HG02938 (cell line): ENCODE measurements around the gene TBC1D2B.
"Not testable (repeated sequence)": the region's sequence is repeated elsewhere in the genome, so short reads cannot be mapped to it uniquely, and the experiment has no call there.

ENCODE experiments used
- ATAC-seq: cut with Tn5 transposase; IDR thresholded peaks from one replicate; pipeline ENCODE4 v1.9.1; 2021; ENCODE audit warnings: mild to moderate bottlenecking, moderate library complexity; ENCODE audit not compliant: unreplicated experiment

TBC1D2B gene

GRCh38 chr15:78007211-78007931 is 70.1 kb downstream of the TBC1D2B start:
- ATAC-seq = no peak

DNA sequence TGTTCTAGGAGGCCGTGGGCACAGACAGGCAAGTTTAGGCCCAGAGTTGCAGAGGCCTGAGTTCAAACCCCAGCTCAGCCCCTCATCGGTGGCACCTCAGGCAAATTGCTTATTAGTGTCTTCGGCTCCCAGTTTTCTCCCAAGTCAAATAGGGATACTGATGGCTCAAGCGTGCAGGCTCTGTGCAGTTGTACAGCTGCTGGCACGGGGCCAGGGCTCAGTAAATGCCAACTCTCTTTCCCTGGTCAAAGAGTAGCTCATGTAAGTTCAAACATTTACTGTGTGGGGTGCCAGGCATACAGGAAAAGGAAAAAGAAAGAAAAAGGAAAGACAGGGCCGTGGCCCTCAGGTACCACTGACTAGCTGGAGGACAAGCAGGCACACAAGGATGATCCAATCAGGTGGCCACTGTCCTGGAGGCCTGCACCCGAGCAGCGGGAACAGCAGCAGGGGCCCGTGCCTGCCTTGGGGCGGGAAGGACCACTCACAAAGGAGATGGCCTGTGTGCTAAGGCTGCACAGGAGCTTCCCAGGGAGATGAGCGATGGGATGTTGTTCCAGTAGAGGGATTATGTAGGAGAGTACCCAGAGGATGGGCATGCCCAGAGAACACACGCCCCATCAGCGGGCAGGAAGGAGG is 70.8 kb downstream of the TBC1D2B start:
- no peak for ATAC-seq

- no peak for ATAC-seq
Measured at GRCh38 chr15:78004919-78005634, 72.4 kb downstream of the TBC1D2B start.

DNA sequence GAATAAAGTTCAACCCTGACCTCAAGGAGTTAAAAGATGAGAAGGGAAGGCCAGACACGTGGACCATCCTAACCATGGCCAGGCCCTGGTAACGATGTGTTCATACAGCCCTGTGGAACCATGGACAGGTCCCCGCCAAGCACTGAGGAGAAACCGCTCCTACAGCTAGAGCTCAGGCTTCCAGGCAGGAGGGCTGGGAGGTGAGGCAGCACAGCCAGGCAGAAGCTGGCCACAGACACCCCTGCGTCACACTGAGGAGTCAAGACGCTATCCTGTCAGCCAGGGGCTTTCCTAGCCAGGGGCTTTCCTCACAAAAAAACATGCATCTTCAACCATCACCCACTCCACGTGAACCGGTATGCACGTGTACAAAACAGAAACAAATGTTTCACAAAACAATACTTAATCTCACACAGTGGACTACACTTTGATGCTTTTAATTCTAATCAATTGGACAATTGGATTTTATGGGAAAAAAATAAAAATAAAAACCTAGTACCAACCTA is 73.2 kb downstream of the TBC1D2B start:
- no peak for ATAC-seq

GRCh38 chr15:78003539-78004008 is 73.9 kb downstream of the TBC1D2B start:
- no peak for ATAC-seq

DNA sequence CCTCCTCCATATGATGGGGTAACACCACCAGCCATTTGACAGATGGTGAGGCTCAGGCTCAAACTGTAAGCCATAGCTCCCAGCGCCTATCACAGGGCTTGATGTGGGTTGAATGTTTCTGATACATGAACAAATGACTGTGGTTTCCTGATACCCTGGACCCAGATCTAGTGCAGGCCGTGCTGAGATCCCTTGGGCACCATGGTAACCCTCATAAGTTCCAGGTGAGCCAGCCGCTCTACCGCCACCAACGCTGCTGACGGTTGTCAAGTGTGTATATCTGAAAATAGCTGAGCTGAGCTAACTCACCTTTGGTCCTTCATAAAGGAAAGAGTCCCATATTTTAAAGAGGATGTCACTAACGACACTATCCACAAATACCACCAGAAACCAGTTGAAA is 74.5 kb downstream of the TBC1D2B start:
- no peak for ATAC-seq

- ATAC-seq = no peak
Measured at GRCh38 chr15:78001656-78002055, 75.9 kb downstream of the TBC1D2B start.

DNA sequence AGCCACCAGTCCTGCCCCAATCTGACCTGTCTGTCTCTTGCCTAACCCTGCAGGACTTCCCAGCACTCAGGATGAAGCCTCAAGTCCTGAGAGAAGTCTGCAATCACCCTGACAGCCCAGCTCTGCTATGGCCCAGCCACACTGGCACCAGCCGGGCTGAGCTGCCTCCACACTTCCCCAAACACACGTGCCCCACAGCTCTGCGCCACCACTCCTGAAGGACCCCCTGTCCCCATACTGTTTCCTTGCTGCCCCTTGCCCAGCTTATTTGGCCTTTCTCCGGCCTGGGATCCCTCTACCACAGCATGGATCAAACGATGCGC is 76.6 kb downstream of the TBC1D2B start:
- ATAC-seq = no peak

DNA sequence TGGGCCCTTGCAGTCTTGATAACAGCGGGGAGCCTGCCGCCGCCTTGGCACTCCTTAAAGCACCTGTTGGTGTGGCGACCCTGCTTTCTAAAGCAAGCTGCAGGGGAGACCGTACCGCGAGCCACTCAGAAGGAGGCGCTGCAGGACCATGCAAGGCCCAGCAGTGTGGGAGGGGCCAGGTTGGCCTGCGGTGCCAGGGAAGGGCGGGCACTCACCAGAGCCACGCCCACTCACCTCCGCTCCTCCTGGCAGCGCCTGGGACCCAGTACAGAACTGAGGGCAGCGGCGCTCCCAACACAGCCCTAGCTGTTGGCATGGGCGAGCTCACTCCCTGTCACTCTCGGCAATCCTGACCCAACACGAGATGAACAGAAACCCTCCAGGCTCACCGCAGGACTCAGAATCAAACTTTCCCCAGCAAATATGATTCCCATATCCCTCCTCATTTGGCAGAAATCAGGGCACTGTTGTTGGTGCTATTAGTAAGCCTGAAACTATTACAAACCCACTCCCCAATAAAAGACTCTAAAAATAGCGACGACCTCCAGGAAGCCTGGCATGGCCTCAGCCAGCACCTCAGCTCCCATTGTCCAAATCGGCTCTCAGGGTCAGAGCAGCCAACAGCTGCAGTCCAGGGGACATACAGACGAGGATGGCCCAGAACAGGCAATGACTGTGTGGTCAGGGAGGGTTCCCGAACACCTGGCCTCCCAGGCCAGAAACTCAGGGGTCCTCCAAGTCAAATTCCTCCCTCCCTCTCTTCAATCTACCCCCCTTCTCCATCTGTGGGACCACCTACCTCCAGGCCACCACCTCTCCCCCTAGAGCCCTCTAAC is 77.2 kb downstream of the TBC1D2B start:
- no peak for ATAC-seq

GRCh38 chr15:77999486-77999885 is 78.0 kb downstream of the TBC1D2B start:
- ATAC-seq = no peak

DNA sequence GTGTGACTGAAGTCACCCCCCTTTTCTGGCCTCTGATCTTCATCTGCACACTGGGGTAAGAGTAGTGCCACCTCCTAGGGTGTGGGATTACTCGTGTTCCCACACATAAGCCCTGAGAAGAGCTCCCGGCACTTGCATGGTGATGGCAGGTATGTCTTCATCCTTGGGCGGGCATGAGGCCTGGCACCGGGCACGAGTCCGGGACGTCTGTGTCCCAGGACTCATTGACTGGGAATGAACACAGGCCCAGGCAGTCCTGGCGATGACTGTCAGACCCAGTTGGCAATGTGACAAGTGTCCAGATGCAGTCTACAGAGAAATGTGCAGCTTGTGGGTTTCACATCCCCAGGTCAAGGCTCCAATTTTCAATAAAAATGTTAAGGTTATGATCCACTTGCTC is 78.9 kb downstream of the TBC1D2B start:
- no peak for ATAC-seq

GRCh38 chr15:77997761-77998554 is 79.6 kb downstream of the TBC1D2B start:
- not testable (repeated sequence) for ATAC-seq

DNA sequence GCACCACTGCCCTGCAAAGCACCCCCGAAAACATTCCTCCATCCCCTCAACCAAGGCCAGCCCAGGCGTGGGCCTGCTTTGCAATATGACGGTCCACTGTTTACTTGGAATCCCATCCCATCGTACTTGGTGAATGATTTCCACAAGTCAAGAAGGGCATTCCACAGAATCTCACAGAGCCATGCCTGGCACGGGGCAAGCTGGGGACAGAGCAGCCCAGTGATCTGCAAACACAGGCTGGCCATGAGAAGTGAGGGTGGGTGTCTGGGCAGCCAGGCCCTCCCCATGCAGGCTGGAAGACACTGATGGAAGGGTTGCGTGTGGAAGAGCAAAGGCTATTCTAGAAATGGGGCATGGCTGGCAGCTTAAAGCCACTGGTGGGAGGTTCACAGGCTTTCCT is 80.3 kb downstream of the TBC1D2B start:
- ATAC-seq = not testable (repeated sequence)

GRCh38 chr15:77996713-77997171 is 80.8 kb downstream of the TBC1D2B start:
- not testable (repeated sequence) for ATAC-seq

DNA sequence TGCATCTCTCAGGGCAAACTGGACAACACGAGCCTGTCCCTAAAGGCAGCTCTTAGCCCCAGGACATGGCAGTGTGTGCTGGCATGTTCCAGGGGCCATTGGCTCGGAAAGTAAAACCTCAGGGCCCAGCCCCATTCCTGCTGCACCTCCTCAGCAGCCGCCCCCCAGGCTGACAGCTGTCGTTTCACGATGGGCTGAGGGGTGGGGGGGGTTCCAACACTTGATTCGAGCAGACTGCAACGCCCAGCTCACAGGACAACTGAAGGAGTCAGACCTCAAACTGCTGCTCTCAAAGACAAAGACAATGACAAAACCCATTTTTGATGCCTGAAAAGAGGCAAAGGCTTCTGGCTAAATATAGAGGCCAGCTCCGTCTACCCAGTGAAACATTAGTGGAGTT is 81.3 kb downstream of the TBC1D2B start:
- not testable (repeated sequence) for ATAC-seq

GRCh38 chr15:77995537-77995918 is 82.0 kb downstream of the TBC1D2B start:
- ATAC-seq = not testable (repeated sequence)

GRCh38 chr15:77994893-77995536 is 82.5 kb downstream of the TBC1D2B start:
- not testable (repeated sequence) for ATAC-seq

DNA sequence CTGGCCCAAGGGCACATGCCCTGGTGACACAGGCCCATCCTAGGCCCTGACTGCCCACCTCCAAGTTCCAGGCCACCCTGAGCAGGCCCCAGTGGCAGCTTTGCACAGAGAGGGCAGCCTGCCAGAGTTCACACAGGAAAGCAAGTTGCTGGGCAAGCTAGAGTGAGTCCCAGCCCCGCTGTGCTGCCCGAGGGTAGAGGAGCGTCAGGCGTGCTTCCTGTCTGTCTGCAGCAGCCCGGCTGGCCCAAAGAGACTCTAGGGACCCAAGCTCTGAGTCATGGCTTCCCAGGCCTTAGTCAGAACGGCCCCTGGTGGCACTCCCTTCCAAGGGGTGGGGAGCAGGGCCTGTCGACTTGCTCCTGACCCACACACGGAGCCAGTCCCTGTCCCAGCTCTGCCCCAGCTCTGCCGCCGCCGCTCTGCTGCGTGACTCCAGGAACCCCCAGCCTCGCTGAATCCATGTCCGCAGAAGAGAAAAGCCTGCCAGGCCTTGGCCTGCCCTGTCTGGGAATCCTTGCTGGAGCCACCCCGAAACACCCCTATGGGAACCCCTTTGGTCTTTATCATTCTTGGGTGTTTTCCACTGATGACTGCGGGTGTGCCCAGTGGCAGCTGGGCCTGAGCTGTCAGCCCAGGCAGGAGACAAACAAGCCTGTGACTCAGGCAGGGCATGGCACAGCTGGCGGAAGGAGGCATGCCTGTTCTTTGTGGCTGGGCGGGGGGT is 83.4 kb downstream of the TBC1D2B start:
- ATAC-seq = peak; percentile 69

DNA sequence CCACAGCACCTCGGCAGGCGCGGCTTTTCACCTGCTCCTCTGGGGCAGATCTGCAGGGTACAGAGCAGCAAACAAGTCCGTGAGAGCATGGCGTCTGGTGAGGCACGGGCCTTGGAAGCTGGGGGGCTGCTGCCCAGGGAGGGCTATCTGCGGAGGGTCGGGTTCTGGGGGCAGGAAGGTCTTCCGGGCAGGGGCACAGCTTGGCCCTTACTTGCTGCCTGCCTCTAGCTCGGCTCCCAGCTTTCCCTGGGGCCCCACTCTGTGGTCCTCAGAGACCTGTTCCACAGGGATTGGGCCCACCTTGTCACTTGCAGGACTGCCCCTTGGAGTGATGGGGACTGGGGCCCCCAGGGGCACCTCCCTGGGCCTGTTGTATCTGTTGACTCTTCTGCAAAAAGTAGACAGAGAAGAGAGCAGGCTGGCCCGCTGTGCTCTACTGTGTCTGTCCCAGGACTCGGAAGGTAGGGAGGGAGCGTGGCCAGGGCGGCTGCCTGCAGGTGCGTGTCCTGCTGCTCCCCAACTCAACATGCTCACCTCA is 84.1 kb downstream of the TBC1D2B start:
- no peak for ATAC-seq
